Effector CD4-positive, alpha-beta T cell (primary cell): ENCODE data around the gene FBRSL1.
"Not testable (repeated sequence)": the region's sequence is repeated elsewhere in the genome, so short reads cannot be mapped to it uniquely, and the experiment has no call there.

ENCODE experiments used
- DNase-seq: peaks from one replicate; pipeline ENCODE4 v3.0.0-alpha.2; 2020
- total RNA-seq: gene quantifications from one replicate; lab custom pipeline; 2026; lab: John Stamatoyannopoulos, UW

The FBRSL1 gene
- 147 reads per million, percentile 89 among the genes with 10 or more reads in this experiment for total RNA-seq

GRCh38 chr12:132489602-132490266 is at the start of gene FBRSL1:
Gene FBRSL1, plus strand, starts transcription at chr12:132490151.
- DNase-seq = peak; percentile 91

- not testable (repeated sequence) for DNase-seq
Observed at GRCh38 chr12:132440420-132440819, 49.5 kb upstream of the FBRSL1 start.

DNA sequence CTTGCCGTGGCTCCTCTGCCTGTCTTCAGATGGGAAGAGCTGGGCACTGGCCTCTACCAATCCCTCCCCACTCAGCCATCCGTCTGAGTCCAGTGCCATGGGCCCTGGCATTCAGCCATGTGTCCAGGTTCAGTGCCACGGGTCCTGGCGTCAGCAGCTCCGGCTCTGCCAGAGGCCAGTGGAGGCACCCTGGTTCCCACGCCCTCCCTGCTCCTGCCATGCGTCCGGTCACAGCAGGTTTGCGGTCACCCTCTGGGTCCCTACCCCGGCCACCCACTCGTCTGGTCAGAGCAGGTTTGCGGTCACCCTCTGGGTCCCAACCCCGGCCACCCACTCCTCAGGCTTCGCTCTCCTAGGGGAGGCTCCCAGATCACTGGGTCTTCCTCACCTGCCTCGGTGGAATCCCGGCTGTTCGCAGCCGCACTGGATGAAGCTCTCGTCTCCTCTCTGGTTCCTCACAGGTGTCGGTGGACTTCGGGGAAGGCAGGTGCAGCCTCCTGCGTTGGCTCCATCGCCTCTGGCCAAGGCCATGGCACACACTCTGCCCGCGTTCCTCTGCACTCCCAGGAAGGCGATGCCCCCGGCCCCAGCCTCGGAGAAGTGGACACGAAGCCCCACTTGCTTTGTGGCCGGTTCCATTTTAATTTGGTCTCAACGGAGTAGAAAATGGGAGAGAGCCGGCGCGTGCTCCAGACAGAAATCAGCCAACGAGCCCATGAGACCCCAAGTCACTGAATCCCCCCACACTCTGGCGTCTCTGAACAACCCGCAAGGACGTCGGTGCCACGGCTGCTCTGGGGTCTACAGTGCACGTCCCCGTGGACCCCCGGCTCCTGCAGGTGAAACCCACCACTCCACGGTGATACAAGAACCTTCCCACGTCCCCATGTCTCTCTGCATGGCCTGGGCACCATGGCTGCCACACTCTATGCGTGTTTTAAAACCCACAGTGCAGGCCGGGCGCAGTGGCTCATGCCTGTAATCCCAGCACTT is 47.8 kb upstream of the FBRSL1 start:
- DNase-seq = no peak

DNA sequence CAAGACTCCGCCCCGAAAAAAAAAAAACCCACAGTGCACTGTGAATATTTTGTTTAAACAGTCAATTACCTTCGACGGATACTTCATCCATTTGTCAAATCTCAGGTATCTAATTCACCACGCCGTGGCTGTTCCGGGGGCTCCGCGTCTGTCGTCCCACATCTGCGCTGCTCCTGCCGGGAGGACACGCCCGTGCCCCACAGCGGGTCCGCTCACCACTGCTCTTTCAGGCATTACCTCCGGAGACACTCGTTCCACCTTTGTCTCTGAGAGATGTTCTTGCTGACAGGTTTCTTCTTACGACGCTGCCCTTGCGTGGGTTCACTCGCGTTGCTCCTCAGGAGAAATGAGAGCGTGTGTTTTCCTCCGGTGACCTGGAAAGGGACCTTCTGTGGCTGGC is 46.9 kb upstream of the FBRSL1 start:
- no peak for DNase-seq

GRCh38 chr12:132444283-132444682 is 45.7 kb upstream of the FBRSL1 start:
- no peak for DNase-seq

- DNase-seq = peak; percentile 63
Observed at GRCh38 chr12:132444957-132445883, 44.7 kb upstream of the FBRSL1 start.

DNA sequence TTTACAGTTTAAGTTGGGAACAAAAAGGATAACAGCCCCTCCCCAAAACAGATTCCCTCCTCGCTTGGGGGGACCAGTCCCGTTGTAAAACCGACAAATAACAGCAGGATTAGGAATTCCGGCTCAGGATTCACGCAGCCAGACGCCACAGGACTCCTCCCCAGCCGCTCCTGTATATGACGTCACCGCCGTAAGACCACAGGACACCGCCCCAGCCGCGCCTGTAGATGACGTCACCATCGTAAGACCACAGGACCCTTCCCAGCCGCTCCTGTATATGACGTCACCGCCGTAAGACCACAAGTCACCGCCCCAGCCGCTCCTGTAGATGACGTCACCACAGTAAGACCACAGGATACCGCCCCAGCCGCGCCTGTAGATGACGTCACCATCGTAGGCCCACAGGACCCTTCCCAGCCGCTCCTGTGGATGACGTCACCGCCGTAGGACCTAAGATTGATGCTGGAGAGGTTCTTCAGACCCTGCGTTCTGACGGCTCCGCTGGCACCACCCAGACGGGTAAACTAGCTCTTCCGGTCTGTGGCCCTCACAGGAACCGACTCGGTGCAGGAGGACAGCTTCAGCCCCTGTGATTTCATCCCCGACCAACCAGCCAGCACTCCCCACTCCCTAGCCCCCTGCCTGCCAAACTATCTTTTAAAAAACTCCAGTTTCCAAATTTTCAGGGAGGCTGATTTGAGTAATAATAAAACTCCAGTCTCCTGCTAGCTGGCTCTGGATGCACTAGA is 43.9 kb upstream of the FBRSL1 start:
- peak; percentile 81 for DNase-seq

GRCh38 chr12:132446633-132447326 is 43.2 kb upstream of the FBRSL1 start:
- no peak for DNase-seq

GRCh38 chr12:132447327-132447720 is 42.6 kb upstream of the FBRSL1 start:
- no peak for DNase-seq

DNA sequence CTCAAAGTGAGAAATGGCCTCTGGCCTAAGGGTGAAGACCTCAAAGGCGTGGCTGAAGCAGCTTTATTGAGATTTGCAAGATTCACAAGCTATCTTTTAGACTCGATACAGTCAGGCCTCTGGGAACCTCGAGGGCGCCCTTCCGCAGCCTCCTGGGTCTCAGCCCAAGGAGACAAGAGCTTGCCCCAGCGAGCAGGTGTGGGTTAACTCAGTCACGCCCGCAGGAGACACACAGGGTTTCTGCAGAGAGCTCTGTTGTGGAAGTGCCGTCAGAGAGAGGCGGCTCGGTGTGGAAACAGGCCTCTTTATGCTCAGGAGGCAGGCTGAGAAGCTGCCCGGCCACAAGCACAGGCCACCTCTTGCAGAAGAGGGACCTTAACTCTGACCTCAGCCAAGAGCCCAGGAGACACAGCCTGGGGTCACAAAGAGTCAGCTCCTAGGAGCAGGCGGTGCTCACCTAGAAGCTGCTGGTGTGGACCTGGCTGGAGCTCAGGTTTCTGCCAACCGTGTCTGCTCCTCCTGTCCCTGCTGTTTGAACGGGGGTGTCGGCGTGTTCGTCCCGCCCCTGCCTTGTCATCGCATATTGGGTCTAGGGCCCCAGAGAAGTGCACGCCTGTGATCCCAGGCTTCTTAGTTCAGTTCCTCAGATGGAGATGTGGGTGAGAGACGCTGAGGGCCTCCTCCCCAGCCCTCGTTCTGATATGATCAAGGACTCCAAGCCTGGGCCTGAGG is 42.1 kb upstream of the FBRSL1 start:
- DNase-seq = no peak

DNA sequence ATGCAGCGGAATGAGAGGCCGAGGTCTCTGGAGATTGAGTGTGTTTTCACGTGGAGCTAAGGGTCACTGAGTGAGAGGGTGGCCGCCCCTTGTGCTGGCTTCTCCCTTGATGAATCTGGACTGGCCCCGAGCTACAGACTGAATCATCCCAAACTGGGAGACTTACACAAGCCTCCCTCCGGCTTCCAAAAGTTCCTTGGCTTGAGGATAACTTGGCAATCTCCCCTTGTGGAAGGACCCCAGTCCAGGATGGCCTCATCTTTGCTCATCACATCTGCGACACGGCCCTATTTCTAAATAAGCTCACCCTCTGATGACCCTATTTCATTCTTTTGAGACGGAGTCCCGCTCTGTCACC is 41.5 kb upstream of the FBRSL1 start:
- no peak for DNase-seq

- no peak for DNase-seq
Observed at GRCh38 chr12:132449565-132450417, 40.2 kb upstream of the FBRSL1 start.

DNA sequence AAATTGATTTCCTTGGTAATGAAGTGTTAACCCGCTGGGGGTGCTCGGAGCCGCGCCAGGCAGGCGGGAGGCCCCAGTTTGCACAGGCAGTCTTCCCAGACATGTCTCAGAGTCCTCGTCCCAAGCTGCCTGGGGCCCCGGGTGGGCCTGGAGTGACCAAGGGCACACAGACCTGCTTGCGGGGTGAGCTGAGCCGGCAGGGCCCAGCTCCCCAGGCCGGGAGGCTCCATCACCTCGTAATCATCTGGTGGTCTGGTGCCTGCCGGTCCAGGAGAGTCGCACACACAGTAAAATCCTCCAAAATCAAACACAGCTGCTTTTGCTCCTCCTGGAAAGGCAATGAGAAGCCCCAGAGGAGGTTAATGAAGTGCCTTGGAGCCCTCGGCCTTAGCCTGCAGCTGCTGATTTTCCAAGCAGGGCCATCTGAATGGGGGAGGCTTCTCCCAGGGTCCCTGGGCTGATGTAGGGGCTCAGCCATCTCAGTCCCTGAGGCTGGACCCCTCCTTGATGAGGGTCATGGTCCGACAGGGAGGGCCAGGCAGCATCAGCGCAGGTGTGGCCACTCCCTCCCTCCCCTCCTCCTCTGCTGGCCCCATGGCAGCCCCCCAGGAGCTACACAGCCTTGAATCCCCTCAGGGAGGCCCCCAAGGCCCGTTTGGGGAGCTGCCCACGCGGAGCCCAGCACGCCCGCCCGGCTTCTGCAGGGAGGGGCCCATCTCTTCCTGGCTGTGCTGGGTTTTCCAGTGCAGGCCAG is 39.4 kb upstream of the FBRSL1 start:
- DNase-seq = no peak

DNA sequence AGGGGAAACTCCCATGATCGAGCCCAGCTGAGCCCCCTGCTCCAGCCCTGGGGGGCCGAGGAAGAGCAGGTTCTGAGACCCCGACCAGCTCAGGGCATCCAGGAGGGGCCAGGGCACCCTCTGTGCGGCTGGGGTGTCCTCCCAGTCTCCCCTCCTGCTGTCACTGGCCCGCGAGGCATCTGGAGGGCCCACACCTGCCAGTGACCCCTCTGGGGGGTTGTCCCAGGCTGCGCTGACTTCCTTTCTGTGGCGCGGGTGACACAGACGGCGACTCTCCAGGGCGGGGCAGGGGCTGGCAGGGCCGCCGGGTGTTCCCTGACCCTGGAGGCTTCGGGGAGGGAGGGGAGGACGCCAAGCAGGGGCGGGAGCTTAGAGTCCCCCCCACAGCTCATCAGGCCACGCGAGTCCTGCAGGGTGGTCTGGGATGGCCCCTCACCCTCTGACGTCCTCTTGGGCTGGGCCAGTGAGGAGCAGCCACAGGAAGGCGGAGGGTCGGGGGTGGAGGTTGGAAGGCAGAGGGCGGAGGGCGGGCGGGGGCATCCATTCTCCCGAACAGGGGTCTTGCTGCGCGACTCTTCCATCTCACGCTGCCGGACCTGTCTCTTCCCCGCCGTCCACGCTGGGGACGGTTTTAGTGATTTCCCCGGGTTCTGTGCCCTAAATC is 38.6 kb upstream of the FBRSL1 start:
- DNase-seq = no peak

DNA sequence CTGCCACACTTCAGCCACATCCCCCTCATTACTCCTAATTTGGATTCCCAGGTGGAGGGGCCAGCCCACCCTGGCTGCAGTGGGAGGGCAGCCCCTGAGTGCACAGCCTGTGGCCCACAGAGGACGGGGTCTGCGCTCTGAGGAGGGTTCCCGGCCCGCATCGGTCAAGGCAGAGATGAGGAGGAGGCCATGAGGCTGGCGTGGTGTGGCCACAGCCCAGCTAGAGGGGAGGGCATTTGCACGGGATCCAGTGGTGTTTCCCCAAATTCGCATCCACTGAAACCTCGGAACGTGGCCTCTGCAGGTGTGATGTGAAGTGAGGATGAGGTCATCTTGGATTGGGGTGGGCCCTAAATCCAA is 38.1 kb upstream of the FBRSL1 start:
- DNase-seq = no peak

DNA sequence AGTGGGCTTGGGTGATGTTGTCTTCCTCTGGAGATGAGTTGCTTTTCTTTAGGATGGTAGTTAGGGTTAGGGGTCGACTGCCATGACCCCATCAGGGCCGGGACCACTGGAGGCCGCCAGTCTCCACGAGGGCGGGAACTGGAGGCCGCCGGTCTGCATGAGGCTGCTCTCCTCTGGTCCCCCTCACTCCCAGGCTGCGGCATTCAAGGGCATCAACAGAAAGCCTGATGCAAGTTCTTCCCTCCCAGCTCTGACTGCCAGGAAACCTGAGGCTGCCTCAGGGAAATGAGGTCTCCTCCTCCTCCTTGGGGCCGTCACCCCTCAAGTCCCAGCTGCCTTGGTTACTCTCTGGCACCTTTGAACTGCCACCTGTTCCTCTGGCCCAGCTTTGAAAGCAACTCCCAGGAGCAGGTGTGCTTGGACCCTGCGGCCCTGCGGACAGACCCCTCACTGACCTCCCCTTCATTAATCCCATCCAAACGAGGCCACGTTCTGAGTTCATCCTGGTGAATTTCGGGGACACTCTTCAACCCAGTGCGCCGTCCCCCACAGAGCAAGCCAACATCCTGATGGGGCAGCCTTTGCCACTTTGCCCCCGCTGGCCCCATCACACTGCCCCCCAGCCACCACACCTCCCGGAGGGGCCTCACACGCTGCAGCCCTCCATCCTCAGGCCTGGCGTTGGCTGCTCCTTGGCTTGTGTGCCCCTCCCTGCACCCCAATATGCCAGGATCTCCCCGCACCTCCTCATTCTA is 37.2 kb upstream of the FBRSL1 start:
- no peak for DNase-seq

DNA sequence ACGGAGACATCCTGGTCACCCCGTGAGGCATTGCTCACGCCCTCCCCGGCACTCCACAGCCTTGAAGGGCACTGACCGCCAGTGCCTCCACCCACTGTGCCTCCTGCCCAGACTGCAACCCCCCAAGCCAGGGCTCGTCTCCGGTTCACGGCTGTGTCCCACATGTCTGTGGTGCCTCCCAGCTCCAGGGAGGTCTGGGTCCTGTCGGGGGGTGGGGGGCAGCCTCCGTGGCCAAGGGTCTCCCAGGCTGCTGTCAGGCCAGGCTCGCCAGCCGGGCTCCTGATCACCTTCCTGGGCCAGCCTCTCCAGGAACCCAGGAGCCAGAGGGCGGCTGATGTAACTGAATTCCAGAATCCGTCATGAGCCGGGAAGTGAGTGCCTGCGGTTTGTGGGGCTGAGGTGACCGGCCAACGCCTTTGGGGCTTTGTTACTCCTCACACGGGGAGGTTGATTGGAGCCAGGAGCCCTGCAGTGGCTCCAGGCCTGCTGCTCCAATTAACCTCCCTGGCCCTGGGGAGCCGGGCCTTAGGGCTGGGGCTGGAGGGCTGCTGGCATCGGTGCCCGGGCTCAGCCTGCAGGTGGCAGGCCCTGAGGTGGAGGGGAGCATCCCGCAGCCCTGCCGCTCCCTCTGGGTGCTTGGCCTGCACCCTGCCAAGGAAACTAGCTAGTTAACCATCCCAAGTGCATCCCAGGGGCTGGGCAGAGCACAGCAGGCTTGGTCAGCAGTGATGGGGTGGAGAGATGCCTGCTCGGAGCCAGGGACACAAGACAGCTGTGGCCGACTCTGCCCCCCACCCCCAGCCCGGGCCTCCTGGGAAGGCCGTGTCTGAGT is 36.4 kb upstream of the FBRSL1 start:
- DNase-seq = no peak
